Myocyte (in vitro differentiated cells): ENCODE data around the gene CDK5R2. TPM values are rescaled to one million over a fixed set of nuclear protein-coding genes. Genes with fewer than 3 reads are reported as not detected.
"Not testable (repeated sequence)": the region's sequence is repeated elsewhere in the genome, so short reads cannot be mapped to it uniquely, and the experiment has no call there.

ENCODE experiments used
- DNase-seq: peaks from one replicate; pipeline ENCODE4 v3.0.0-alpha.2; 2012; ENCODE audit warnings: low read depth
- polyA plus RNA-seq: library from polyadenylated mRNA; unstranded; fragments of >200 nt; gene quantifications from one replicate; pipeline ENCODE4 v1.2.1, GENCODE V29; 2012; ENCODE audit warnings: missing spikeins
- total RNA-seq: library from RNA; depleted of rRNA; stranded (reverse); fragments of >200 nt; gene quantifications from 2 replicates; pipeline ENCODE4 v1.2.3, GENCODE V29; 2014

CDK5R2 gene
- total RNA-seq: 0.45 and 0.47 TPM in 2 replicates
- 1.1 TPM for polyA plus RNA-seq

DNA sequence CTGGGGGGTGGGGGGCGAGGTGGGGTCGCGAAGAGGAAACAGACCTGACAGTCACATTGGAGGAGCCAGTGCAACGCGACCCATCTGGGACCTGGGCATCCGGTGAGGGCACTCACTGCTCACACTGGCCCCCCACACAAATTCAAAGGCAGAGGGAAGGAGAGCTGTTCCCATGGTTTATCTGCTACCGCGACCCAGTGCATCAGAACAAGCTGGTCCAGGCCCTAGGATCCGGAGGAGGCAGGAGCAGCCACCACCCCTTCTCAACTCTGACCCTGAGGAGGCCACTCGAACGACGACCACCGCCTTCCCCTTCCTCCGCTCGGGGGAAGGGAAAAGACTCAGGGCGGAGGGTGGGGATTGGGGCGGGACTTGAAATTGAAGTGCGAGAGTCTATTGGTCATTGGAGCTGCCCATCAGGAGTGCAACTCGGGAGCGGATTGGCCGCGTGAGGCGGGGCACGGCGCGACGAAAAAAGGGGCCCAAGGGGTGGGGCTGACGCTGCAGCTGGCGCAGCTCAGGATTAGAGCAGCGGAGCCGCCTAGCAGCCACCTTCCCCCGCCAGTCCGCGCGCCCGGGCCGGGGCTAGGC is at the start of gene CDK5R2:
TSS of gene CDK5R2 (plus strand) at position 526 of the 591 bp plus-strand sequence. CDS start 155 bp downstream, outside the sequence.
- peak; percentile 89 for DNase-seq

DNA sequence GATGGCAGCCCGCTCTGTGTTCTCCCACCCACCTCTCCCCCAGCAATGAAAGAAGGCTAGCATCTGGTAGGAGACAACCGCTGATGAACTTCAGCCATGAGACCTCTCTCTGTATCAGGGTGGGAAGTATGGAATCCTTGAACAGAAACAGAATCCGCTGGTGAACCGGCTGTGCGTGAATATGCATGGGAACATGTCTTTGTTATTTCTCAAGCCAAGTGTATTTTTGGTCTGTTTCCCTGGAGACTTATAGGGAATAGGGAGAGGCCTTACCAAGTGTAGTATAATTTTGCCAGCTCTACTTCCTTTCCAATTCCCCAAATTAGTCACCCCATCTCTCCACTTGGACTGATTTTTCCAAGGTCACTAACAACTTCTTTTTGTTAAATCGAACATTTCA is 48.7 kb upstream of the CDK5R2 start:
- DNase-seq: no peak

DNA sequence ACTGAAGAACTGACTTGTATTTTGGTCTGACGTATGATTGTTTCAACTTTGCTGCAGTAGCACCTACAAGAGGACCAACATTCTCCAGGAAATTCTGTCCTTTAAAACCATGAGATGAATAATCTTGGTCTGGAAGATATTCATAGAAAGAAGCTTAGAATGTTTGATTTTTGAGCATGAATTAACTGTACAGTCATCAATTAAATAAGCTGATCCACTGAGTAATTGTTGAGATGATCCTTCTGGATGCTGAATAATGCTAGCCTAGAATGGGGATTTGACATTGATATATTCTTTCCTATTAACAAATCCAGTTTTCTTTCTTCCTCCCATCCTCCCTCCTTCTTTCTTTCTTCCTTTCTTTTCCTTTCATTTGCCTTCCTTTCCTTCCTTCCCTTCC is 39.0 kb upstream of the CDK5R2 start:
- no peak for DNase-seq

DNA sequence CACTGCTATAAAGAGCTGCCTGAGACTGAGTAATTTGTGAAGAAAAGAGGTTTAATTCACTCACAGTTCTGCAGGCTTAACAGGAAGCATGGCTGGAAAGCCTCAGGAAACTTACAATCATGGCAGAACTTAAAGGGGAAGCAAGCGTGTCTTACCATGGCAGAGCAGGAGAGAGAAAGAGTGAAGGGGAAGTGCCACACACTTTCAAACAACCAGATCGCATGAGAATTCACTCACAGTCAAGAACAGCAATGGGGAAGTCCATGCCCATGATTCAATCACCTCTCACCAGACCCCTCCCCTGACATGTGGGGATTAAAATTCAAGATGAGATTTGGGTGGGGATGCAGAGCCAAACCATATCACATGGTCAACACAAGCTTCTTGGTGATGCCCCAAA is 34.7 kb upstream of the CDK5R2 start:
- no peak for DNase-seq

DNA sequence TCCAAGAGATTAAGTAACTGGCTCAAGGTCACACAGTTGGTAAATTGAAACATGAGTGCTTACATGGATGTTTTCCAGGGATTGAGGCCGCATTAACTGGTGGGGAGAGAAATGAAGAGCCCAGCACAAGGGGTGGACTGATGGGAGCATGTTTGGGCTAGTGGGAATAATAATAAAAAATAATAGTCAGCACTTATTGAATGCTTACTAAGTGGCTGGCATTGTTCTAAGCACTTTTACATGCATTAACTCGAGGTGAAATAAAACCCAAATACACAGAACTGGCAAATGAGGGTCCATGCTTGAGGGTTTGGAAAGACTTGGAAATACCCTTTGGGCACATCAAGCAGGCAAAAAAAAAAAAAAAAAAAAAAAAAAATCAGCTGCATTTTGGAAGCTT is 34.0 kb upstream of the CDK5R2 start:
- no peak for DNase-seq

DNA sequence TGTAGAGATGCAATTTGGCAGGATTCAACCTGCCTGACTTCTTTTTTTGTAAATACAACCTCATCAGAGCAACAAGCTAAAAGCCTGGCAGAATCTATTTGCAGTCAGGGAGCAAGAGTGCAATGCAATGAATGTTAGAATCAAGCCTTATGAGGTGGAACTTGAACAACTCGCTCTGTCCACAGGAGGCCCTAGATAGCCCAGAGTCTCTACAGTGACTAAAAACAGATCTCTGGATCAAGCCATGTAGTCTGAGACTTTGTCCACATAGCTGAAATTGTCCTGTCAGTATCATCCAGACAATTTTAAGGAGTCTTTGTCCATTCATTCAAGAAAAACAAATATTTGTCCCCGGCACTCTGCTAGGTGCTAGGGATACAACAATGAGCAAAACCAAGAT is 32.0 kb upstream of the CDK5R2 start:
- no peak for DNase-seq

DNA sequence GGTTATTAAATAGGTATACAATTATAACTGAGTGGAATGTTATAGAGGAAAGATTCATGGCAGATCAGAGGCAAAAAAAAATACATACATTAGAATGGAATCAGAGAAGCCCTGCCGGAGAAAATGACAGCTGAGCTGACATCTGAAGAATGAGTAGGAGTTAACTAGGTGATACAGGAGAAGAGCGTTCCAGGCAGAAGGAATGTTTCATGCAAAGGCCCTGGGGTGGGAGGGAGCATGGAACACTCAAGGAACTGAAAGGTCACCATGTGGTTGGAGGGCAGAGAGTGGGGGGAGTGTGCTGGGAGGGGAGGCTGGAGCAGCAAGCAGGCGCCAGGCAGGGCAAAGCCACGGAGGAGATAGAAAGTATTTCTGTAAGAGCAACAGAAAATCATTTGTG is 31.6 kb upstream of the CDK5R2 start:
- DNase-seq: no peak

DNA sequence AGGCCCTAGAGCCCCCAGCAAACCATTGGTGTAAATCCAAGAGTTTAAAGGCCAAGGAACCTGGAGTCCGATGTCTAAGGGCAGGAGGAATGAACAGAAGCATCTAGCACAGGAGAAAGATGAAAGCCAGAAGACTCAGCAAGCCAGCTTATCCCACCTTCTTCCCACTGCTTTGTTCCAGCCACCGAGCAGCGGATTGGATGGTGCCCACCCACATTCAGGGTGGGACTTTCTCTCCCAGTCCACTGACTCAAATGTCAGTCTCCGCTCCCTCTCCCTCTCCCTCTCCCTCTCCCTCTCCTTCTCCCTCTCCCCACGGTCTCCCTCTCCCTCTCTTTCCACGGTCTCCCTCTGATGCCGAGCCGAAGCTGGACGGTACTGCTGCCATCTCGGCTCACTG is 29.0 kb upstream of the CDK5R2 start:
- not testable (repeated sequence) for DNase-seq

DNA sequence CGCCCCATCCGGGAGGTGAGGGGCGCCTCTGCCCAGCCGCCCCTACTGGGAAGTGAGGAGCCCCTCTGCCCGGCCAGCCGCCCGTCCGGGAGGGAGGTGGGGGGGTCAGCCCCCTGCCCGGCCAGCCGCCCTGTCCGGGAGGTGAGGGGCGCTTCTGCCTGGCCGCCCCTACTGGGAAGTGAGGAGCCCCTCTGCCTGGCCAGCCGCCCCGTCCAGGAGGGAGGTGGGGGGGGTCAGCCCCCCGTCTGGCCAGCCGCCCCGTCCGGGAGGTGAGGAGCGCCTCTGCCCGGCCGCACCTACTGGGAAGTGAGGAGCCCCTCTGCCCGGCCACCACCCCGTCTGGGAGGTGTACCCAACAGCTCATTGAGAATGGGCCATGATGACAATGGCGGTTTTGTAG is 27.7 kb upstream of the CDK5R2 start:
- DNase-seq: not testable (repeated sequence)

DNA sequence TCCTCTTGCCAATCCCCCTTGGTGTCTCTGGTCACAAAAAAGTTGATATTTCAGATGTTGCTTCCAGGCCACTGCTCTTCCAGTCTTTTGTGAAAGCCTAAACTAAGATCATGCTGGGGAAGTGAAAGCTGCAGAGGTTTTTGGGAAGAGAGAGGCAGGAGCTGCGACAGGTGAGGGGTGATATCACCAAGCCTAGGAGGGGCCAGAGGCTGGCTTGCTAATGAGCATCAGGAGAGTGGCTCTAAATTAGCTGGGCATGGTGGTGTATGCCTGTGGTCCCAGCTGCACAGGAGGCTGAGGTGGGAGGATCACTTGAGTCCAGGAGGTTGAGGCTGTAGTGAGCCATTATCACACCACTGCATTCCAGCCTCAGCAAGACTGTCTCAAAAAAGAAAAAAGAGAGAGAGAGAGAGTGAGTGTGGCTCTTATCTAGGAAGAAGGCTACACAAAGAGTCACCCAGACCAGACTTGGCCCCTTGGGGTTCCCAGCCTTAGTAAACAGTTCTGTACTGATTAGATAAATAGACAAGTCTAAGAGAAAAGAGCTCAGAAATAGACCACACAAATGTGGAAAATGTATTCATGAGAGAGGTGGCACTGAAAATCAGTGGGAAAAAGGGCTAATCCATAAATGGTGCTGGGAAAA is 14.6 kb upstream of the CDK5R2 start:
- DNase-seq: no peak

DNA sequence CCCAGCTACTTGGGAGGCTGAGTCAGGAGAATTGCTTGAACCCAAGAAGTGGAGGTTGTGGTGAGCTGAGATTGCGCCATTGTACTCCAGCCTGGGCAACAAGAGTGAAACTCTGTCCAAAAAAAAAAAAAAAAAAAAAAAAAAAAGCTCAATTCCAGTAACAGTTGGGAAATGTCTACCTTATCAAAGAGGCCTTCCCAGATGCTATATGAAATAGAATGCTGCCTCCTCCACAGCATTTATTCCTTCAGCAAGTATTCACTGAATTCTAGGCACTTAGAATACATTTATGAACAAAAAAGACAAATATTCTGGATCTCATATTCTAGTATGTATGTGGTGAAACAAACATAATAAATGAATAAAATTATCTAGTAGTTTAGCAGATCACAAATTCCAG is 12.8 kb upstream of the CDK5R2 start:
- no peak for DNase-seq

DNA sequence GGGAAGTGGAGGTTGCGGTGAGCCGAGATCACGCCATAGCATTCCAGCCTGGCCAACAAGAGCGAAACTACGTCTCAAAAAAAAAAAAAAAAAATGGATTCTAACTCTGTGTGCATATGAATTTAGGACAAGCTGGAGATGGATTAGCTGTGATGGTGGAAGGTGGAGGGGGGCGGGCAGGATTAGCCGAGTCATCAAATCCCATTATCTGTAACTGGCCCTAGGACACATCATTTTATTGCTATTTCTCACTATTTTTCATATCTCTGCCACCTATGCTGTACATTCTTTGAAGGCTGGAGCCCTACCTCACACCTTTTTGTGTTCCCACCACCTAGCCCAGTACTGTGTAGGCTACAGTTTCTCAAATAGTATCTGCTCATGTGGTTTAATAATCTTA is 7.3 kb upstream of the CDK5R2 start:
- DNase-seq: no peak

DNA sequence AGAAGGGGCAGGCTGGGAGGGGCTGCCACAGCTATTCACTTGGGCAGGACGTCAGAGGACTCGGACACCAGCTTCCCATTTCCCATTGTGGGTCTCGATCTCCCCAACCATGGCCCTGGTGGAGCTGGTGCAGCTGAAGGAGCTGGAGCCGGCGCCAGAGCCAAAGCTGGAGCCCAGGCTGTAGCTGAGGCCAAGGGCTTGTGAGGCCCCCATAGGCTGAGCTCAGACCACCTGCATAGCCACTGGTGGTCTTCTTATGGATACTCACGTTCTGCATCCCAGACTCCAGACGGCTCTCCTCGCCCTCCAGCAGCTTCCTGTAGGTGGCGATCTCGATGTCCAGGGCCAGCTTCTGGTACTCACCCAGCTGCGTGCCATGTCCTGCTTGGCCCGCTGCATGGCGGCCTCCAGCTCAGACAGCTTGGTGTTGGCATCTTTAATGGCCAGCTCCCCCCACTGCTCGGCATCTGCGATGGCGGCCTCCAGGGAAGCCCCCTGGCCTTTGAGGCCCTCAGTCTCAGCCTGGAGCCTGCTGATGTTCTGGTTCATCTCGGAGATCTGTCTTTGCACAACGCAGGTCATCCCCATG is 6.0 kb upstream of the CDK5R2 start:
- DNase-seq: no peak

DNA sequence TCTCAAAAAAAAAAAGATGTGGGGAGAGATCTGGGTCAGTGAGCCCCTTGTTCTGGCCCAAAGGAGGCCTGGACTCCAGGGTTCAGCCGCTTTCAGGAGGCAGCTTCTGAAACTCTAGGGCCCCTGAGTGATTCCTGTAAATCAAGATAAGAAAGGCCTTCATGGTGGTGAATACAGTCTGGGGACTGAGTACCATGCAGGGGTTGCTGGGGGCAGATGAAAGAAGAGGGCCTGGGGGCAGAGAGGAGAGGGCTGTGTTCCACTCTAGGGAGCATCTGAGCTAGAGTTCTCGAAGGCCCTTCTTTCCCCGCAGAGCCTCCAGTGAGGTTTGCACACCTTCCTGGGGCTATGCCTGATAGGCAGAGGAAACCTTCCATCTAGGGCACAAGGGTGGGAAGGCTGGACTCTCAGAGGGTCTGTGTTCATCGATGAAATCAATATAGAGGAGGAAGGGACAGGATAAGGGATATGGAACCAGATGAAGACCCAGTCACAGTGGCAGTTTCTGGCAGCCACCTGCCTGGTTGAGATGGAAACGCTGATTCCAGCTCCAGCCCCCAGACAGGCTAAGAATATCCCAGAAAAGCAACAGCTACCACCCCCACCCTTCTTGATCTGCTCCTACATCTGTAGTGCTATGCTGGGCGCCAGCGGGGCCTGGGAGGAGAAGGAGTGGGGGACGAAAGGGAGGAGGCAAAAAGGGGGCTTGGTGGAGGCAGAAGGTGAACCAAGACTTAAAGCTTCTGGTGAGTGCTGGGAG is 4.7 kb upstream of the CDK5R2 start:
- DNase-seq: no peak

DNA sequence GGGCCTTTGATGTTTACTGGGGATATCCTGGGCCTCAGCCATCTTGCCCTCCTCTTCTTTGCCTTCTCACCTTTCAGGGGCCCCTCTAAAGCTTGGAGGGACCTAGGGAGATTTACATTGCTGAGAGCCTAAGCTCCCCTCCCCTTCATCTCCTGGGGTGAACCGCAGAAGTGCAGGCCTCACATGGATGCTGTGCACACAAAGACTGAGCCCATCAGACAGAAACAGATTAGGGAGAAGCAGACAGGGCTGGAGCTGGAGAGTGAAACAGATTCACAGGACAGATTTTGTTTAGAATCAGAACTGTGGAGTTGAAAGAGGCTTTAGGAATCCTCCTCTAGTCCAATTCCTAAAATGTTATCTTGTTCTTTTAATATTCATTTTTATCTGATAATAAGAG is 3.4 kb upstream of the CDK5R2 start:
- DNase-seq: no peak

DNA sequence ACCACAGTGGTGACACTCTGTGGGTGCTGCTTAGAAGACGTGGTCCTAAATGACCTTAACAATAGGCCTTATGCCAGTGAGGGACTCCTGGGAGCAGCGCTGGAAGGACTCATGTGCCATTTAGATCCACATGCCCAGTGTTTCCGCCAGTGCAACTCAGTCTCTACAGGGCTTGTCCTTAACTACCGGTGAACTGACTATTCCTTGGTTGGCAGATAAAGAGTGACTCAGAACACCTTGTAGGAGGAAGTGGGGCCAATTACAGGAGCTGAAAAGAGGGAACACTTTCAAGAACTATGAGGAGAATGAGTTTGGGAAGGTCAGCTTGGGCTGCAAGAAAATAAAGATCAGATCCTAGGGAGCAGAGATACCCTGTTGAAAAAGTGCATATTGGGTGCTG is 1.8 kb upstream of the CDK5R2 start:
- DNase-seq: no peak

DNA sequence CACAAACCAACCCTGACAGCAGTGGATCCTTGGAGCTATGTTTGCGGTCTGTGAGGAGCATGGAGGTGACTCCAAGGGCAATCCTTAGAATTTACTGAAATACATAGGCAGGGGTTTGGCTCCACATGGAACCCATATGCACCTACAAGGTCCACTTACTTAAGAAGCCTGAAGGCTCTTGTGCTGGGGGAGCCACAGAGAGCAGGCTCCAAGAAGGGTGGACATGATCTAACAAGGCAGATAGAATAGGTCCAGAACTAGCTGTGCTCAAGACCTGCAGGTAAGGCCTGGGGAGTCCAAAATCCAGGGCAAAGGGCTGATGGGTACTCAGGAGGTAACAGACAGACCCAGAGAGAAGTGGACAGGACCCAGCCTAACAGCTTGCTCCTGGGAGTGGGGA is 1.2 kb upstream of the CDK5R2 start:
- no peak for DNase-seq

DNA sequence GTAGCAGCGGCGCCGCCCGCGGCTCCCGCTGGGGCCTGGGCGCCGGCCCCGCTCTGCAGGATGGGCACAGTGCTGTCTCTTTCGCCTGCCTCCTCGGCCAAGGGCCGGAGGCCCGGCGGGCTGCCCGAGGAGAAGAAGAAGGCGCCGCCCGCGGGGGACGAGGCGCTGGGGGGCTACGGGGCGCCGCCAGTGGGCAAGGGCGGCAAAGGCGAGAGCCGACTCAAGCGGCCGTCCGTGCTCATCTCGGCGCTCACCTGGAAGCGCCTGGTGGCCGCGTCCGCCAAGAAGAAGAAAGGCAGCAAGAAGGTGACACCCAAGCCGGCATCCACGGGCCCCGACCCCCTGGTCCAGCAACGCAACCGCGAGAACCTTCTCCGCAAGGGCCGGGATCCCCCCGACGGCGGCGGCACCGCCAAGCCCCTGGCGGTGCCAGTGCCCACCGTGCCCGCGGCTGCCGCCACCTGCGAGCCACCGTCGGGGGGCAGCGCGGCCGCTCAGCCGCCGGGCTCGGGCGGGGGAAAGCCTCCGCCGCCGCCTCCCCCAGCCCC is 369 bp downstream of the CDK5R2 start:
- DNase-seq: no peak

DNA sequence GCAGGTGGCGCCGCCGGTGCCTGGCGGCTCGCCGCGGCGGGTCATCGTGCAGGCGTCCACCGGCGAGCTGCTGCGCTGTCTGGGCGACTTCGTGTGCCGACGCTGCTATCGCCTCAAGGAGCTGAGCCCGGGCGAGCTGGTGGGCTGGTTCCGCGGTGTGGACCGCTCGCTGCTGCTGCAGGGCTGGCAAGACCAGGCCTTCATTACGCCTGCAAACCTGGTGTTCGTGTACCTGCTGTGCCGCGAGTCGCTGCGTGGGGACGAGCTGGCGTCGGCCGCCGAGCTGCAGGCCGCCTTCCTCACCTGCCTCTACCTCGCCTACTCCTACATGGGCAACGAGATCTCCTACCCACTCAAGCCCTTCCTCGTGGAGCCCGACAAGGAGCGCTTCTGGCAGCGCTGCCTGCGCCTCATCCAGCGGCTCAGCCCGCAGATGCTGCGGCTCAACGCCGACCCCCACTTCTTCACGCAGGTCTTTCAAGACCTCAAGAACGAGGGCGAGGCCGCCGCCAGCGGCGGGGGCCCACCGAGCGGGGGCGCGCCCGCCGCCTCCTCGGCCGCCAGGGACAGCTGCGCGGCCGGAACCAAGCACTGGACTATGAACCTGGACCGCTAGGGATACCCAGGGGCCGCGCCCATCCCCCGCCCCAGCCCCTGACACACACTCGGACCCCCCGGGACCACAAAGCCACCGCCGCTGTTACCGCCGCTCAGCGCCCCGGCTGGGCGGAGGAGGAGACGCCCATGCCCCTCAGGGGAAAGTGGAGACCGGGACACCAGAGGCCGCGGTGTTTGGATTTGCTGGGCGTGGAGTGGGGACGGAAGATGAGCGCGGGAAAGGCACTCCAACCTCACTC is 1.1 kb downstream of the CDK5R2 start:
- no peak for DNase-seq

DNA sequence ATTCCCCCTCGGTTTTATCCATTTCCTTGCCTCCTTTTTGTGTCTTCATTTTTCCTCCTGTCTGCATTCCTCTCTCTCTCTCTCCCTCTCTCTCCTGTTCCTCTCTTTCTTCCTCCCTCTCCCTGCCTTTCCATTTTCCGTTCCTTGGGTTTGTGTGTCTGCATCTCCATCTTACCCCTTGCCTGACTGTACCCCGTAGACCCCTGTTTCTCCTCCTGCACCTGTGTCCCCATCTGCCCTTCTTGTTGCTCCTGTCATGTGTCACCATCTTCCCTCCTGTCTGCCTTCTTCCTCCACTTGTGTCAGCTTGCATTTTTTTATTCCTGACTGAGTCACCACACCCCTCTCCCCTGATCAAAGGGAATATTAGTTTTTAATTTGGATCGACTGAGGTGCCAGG is 1.8 kb downstream of the CDK5R2 start:
- no peak for DNase-seq
